ENCODE results near the gene MIA. TPM values are rescaled to one million over a fixed set of nuclear protein-coding genes. Genes with fewer than 3 reads are reported as not detected.

MIA gene
- total and polyA plus RNA-seq, 9 of the 15 experiments (the other 6 are each of a cell fraction or from before 2014, with no cell fraction given): 0.21 TPM; not detected in 8

DNA sequence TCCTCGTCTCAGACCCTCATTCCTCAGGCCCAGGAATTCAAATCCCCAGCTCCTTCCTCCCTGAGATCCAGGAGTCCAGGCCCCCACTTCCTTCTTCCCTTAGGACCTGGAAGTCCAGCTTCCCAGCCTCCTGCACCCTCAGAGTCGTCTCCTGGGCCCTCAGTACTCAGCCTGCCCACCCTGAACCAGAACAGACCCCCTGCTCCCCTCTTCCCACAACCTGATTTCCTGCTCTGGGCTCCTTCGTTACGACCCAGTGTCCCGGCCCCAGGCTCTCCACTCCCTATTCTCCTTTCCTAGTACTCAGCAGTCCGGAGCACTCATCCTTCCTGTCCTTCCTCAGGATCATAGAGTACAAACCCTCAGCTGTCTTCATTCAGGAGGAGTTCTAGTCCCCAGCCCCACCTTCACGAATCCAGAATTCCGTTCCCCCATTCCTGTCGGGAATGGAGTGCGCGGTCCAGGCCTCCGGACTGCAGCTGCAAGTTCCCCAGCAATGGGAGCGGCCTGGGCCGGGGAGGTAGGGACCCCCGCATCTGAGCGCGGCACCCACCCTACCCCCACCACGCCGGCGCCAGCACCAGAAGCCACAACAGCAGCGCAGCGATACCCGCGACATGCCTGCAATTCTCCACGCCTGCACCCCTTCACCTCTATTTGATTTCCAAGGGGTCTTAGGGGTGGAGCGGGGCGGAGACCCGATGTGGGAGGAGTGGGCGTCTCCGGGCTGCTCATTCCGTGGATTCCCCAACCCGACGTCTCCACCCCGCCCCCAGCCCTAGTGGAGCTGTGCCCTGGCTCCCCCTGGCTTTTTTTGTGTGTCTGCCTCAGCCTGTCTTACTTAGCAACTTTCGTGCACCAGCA lies 36.4 kb downstream of the MIA start (continued):
- TF ChIP-seq ZBTB40 (IDR thresholded peaks at IDR 0.05): no peak
- no peak for TF ChIP-seq ZBTB40 (CRISPR knock-in tag; IDR thresholded peaks at IDR 0.05)
- TF ChIP-seq PRDM10 (IDR thresholded peaks at IDR 0.05; ENCODE audit: partially characterized antibody): no peak
- no peak for TF ChIP-seq ZFX (CRISPR knock-in tag; IDR thresholded peaks at IDR 0.05)
- TF ChIP-seq ZNF316 (IDR thresholded peaks at IDR 0.05): no peak
- no peak for TF ChIP-seq ETV1 (tag; conservative IDR thresholded peaks at IDR 0.05; ENCODE audit: low read depth)
- no peak for TF ChIP-seq NR0B1 (IDR thresholded peaks at IDR 0.05; ENCODE audit: partially characterized antibody)
- peak; percentile 40 for TF ChIP-seq EGR1 (conservative IDR thresholded peaks at IDR 0.05)
- no peak for TF ChIP-seq YBX1 (IDR thresholded peaks at IDR 0.05)
- TF ChIP-seq ZBTB5 (IDR thresholded peaks at IDR 0.05): no peak

Measured in K562 (cell line).